H1 (cell line): ENCODE data around the gene PBX3.

ENCODE experiments used
- ATF3 ChIP-seq: IDR thresholded peaks from 2 replicates; pipeline ENCODE4 v1.6.1; 2011; ENCODE audit warnings: low read depth, mild to moderate bottlenecking, low read length; ENCODE audit not compliant: insufficient read depth
- CTCF ChIP-seq, 3 experiments: IDR thresholded peaks; 1 replicate in 2 of 3; 2 replicates in 1 of 3; pipeline versions ENCODE4 v1.5.1 to v1.6.1; 2011; ENCODE audit warnings: low read length in 3 of 3, mild to moderate bottlenecking in 3 of 3, inconsistent platforms in 2 of 3, low read depth in 1 of 3, moderate library complexity in 1 of 3; ENCODE audit not compliant: insufficient read depth in 1 of 3; ENCODE audit errors: control extremely low read depth in 1 of 3
- EZH2 ChIP-seq: fragments of 200-600 bp; sonication (generic); IDR thresholded peaks from 2 replicates; pipeline ENCODE4 v1.7.1; 2012; ENCODE audit warnings: low read depth, mild to moderate bottlenecking, moderate library complexity, low read length, inconsistent platforms; ENCODE audit not compliant: severe bottlenecking
- KDM5A ChIP-seq: fragments of 200-600 bp; IDR thresholded peaks from 2 replicates; pipeline ENCODE4 v1.7.1; 2012; ENCODE audit warnings: mild to moderate bottlenecking, low read length, inconsistent platforms, mixed read lengths
- POLR2AphosphoS5 ChIP-seq: IDR thresholded peaks from 2 replicates; pipeline ENCODE4 v1.6.1; 2011; ENCODE audit warnings: low read depth, low read length
- YY1 ChIP-seq: IDR thresholded peaks from 2 replicates; pipeline ENCODE4 v1.6.1; 2011; ENCODE audit warnings: low read depth, mild to moderate bottlenecking, low read length

GRCh38 chr9:125989524-125990180, 242.5 kb downstream of the PBX3 start:
- TF ChIP-seq CTCF (IDR thresholded peaks at IDR 0.05; ENCODE audit: control extremely low read depth in 1 of 3, insufficient read depth in 1 of 3, low read depth in 1 of 3, low read length in 3 of 3) (no peak), KDM5A (no peak), ATF3 (no peak), POLR2AphosphoS5 (no peak), EZH2 (no peak), YY1 (no peak)
